HepG2 (cell line): Measurements from ENCODE around the gene MAP3K19. TPM values are rescaled to one million over a fixed set of nuclear protein-coding genes. Genes with fewer than 3 reads are reported as not detected.
A peak's percentile ranks its signal among the peaks of the same experiment; 100 is the strongest.

Source experiments
- AHDC1 ChIP-seq: sonication (generic); formaldehyde crosslinking; IDR thresholded peaks from 2 replicates; pipeline ENCODE4 v1.5.1; 2020; ENCODE audit warnings: mild to moderate bottlenecking, missing genetic modification reagents, borderline replicate concordance
- ARID5B ChIP-seq: IDR thresholded peaks from 2 replicates; pipeline ENCODE4 v1.4.0; 2020; ENCODE audit warnings: mild to moderate bottlenecking, missing genetic modification reagents
- ATF7 ChIP-seq, 2 experiments: fragments of 450-650 bp in 1 of 2; sonication (generic) in 1 of 2; formaldehyde crosslinking in 1 of 2; IDR thresholded peaks; 2 replicates each; pipeline versions ENCODE4 v1.4.0 to v1.6.1; 2016 to 2020; ENCODE audit warnings: antibody characterized with exemption in 1 of 2, mild to moderate bottlenecking in 1 of 2, missing genetic modification reagents in 1 of 2
- BCL6 ChIP-seq: IDR thresholded peaks from 2 replicates; pipeline ENCODE4 v1.6.1; 2016; ENCODE audit warnings: missing genetic modification reagents, missing compliant biosample characterization
- DNMT3B ChIP-seq: conservative IDR thresholded peaks from 2 replicates; pipeline ENCODE4 v1.6.1; 2016; ENCODE audit warnings: missing biosample characterization, control low read depth
- FOXC1 ChIP-seq: sonication (generic); formaldehyde crosslinking; IDR thresholded peaks from 2 replicates; pipeline ENCODE4 v1.8.0; 2022; ENCODE audit warnings: mild to moderate bottlenecking, missing genetic modification reagents, borderline replicate concordance
- GABPB1 ChIP-seq: IDR thresholded peaks from 2 replicates; pipeline ENCODE4 v1.6.1; 2016; ENCODE audit warnings: mild to moderate bottlenecking, missing genetic modification reagents, moderate library complexity, missing compliant biosample characterization
- GMEB2 ChIP-seq: IDR thresholded peaks from 2 replicates; pipeline ENCODE4 v1.6.1; 2016; ENCODE audit warnings: missing biosample characterization, missing genetic modification reagents, low read depth
- HOXA9 ChIP-seq: sonication (generic); formaldehyde crosslinking; IDR thresholded peaks from 2 replicates; pipeline ENCODE4 v1.8.1; 2022; ENCODE audit warnings: missing genetic modification reagents, mild to moderate bottlenecking, moderate library complexity, borderline replicate concordance
- KDM4B ChIP-seq: sonication (generic); formaldehyde crosslinking; IDR thresholded peaks from 2 replicates; pipeline ENCODE4 v1.4.0; 2020; ENCODE audit warnings: missing genetic modification reagents
- MAZ ChIP-seq, 2 experiments: sonication (generic) in 1 of 2; formaldehyde crosslinking in 1 of 2; IDR thresholded peaks; 2 replicates each; pipeline versions ENCODE4 v1.5.0 to v1.6.1; 2012 to 2020; ENCODE audit warnings: low read depth in 2 of 2, mild to moderate bottlenecking in 2 of 2, borderline replicate concordance in 1 of 2, improper control_type of control experiment in 1 of 2, low read length in 1 of 2, missing genetic modification reagents in 1 of 2, moderate library complexity in 1 of 2
- SIN3B ChIP-seq: fragments of 150-350 bp; IDR thresholded peaks from 2 replicates; pipeline ENCODE4 v1.6.1; 2014; ENCODE audit warnings: low read length
- ZNF207 ChIP-seq: fragments of 450-650 bp; IDR thresholded peaks from 2 replicates; pipeline ENCODE4 v1.6.1; 2016; ENCODE audit warnings: antibody characterized with exemption, borderline replicate concordance
- ZNF362 ChIP-seq: sonication (generic); formaldehyde crosslinking; IDR thresholded peaks from 2 replicates; pipeline ENCODE4 v1.4.0; 2020; ENCODE audit warnings: missing genetic modification reagents, mild to moderate bottlenecking, borderline replicate concordance
- ZNF580 ChIP-seq: IDR thresholded peaks from 2 replicates; pipeline ENCODE4 v1.6.1; 2016; ENCODE audit warnings: low read depth, borderline replicate concordance
- polyA plus RNA-seq, 8 experiments: library from polyadenylated mRNA; depleted of rRNA in 3 of 8; stranded (reverse) in 7 of 8; unstranded in 1 of 8; fragments of >200 nt; fragmentation: Illumina TruSeq in 4 of 8; extraction: Trizol in 4 of 8; gene quantifications; 2 replicates each; pipeline versions ENCODE4 v1.2.1 to v1.2.3, GENCODE V29; 2011 to 2016; ENCODE audit warnings: low read depth in 4 of 8, missing spikeins in 1 of 8, mixed read lengths in 1 of 8; ENCODE audit not compliant: insufficient read depth in 1 of 8
- total RNA-seq, 5 experiments: library from RNA; depleted of rRNA; stranded (reverse); fragments of >200 nt; fragmentation: Illumina TruSeq; extraction: Trizol; gene quantifications; 2 replicates each; pipeline ENCODE4 v1.2.3, GENCODE V29; 2016; ENCODE audit warnings: low read depth in 1 of 5

MAP3K19 gene
- total and polyA plus RNA-seq, 2 of the 13 experiments (the other 11 are each of a cell fraction or from before 2014, with no cell fraction given), result not detected

GRCh38 chr2:134917888-134918525, 129.2 kb downstream of the MAP3K19 start (continued):
- TF ChIP-seq GMEB2 (CRISPR knock-in tag) (no peak), KDM4B (CRISPR knock-in tag) (0 out of 2 replicates have a peak, but pooled peaks have one; percentile 16), ZNF207 (no peak), DNMT3B (CRISPR knock-in tag) (no peak), HOXA9 (CRISPR knock-in tag) (no peak), GABPB1 (peak; percentile 67), FOXC1 (CRISPR knock-in tag) (peak; percentile 29; the same call in 1 of the 2 replicates), ATF7 (IDR thresholded peaks at IDR 0.05) (no peak), ATF7 (CRISPR knock-in tag; IDR thresholded peaks at IDR 0.05) (no peak), AHDC1 (peak; percentile 47; the same call in 1 of the 2 replicates), MAZ (IDR thresholded peaks at IDR 0.05; ENCODE audit: borderline replicate concordance, low read depth, low read length) (no peak), MAZ (CRISPR knock-in tag; IDR thresholded peaks at IDR 0.05; ENCODE audit: low read depth) (no peak), ARID5B (CRISPR knock-in tag) (peak; percentile 14; the same call in 1 of the 2 replicates), BCL6 (CRISPR knock-in tag) (no peak; the same call in 1 of the 2 replicates), ZNF362 (CRISPR knock-in tag) (no peak), ZNF580 (CRISPR knock-in tag) (0 out of 2 replicates have a peak, but pooled peaks have one; percentile 28), SIN3B (no peak)
